ENCODE measurements around the gene LAIR2. TPM values are rescaled to one million over a fixed set of nuclear protein-coding genes. Genes with fewer than 3 reads are reported as not detected.
"Not testable (repeated sequence)": the region's sequence is repeated elsewhere in the genome, so short reads cannot be mapped to it uniquely, and the experiment has no call there.

Gene LAIR2
- total RNA-seq, 1 donor from 2014 or later: not detected

DNA sequence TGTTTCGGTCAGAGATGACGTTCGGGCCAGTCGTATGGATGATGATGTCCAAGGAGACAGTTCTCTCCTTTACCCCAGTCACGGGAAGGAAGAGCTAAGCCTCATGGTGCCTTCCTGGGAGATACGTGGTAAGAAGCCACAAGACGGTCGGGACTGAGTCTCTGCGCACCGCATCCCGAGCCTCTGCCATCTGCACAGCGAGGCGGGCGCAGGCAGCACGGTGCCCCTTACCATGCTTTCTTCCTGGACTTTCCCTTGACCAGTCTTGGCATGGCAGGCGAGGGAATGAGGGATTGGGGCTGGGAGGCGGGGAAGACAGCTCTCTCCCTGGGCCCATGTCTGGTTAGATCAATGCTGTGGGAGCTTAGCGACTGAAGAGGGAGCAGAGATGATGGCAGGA, 10.1 kb upstream of the LAIR2 start:
- Mint-ChIP-seq H3K27me3 (ENCODE audit: insufficient read depth, low read depth) (peaks cover 14% of the 10 kb centered on the region), H3K9me3 (peaks cover 3% of the 10 kb centered on the region), H3K4me1 (no peaks in the 10 kb centered on the region), H3K4me3 (no peak overlapping the region), H3K36me3 (no peaks in the 10 kb centered on the region), H3K27ac (no peak overlapping the region)
- no peaks in the 10 kb centered on the region for H4K20me1 ChIP-seq (ENCODE audit: low read depth)
- no peaks in the 10 kb centered on the region for H3K4me1 ChIP-seq
- H3K9me3 ChIP-seq (ENCODE audit: low read depth): no peaks in the 10 kb centered on the region
- H3F3A ChIP-seq (ENCODE audit: low read depth): no peaks in the 10 kb centered on the region
- H3K27ac ChIP-seq: no peak overlapping the region
- no peak overlapping the region for H3K9ac ChIP-seq
- no peaks in the 10 kb centered on the region for H3K79me2 ChIP-seq (ENCODE audit: low read depth)
- no peak for DNase-seq (ENCODE audit: low spot score)
- H3K36me3 ChIP-seq: no peaks in the 10 kb centered on the region
- TF ChIP-seq EZH2 (IDR thresholded peaks at IDR 0.05) (no peak), EZH2phosphoT487 (IDR thresholded peaks at IDR 0.05) (no peak)
- TF ChIP-seq, protein P1, sequence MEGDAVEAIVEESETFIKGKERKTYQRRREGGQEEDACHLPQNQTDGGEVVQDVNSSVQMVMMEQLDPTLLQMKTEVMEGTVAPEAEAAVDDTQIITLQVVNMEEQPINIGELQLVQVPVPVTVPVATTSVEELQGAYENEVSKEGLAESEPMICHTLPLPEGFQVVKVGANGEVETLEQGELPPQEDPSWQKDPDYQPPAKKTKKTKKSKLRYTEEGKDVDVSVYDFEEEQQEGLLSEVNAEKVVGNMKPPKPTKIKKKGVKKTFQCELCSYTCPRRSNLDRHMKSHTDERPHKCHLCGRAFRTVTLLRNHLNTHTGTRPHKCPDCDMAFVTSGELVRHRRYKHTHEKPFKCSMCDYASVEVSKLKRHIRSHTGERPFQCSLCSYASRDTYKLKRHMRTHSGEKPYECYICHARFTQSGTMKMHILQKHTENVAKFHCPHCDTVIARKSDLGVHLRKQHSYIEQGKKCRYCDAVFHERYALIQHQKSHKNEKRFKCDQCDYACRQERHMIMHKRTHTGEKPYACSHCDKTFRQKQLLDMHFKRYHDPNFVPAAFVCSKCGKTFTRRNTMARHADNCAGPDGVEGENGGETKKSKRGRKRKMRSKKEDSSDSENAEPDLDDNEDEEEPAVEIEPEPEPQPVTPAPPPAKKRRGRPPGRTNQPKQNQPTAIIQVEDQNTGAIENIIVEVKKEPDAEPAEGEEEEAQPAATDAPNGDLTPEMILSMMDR (IDR thresholded peaks at IDR 0.05): no peak
- no peaks in the 10 kb centered on the region for H3K27me3 ChIP-seq
- no peak overlapping the region for H3K4me3 ChIP-seq
- H2AFZ ChIP-seq (replicated peaks): no peak overlapping the region
- no peak overlapping the region for H3K4me2 ChIP-seq

DNA sequence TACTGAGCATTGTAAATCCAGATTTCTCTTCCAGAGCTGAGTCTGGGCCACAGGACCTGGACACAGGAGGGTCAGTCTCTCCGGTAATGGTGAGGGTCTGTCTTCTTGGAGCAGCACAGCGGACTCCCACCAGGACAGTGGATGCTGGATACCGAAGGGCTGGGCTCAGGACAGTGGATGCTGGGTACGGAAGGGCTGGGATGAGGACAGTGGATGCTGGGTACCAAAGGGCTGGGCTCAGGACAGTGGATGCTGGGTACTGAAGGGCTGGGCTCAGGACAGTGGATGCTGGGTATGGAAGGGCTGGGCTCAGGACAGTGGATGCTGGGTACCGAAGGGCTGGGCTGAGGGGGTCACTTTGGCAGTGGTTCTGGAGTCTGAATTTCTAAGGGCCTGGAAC, 9.6 kb upstream of the LAIR2 start:
- not testable (repeated sequence) for H3K27ac Mint-ChIP-seq; H3K36me3 Mint-ChIP-seq; H3K9ac ChIP-seq; H3K4me1 ChIP-seq; H3K36me3 ChIP-seq; H3K4me1 Mint-ChIP-seq; H3F3A ChIP-seq (ENCODE audit: low read depth); H4K20me1 ChIP-seq (ENCODE audit: low read depth); H3K9me3 ChIP-seq (ENCODE audit: low read depth); H3K27ac ChIP-seq; H3K4me2 ChIP-seq; H3K79me2 ChIP-seq (ENCODE audit: low read depth); H3K27me3 ChIP-seq; H2AFZ ChIP-seq (replicated peaks); H3K9me3 Mint-ChIP-seq; DNase-seq (ENCODE audit: low spot score); H3K4me3 Mint-ChIP-seq; H3K4me3 ChIP-seq
- peaks cover 14% of the 10 kb centered on the region for H3K27me3 Mint-ChIP-seq (ENCODE audit: insufficient read depth, low read depth)

DNA sequence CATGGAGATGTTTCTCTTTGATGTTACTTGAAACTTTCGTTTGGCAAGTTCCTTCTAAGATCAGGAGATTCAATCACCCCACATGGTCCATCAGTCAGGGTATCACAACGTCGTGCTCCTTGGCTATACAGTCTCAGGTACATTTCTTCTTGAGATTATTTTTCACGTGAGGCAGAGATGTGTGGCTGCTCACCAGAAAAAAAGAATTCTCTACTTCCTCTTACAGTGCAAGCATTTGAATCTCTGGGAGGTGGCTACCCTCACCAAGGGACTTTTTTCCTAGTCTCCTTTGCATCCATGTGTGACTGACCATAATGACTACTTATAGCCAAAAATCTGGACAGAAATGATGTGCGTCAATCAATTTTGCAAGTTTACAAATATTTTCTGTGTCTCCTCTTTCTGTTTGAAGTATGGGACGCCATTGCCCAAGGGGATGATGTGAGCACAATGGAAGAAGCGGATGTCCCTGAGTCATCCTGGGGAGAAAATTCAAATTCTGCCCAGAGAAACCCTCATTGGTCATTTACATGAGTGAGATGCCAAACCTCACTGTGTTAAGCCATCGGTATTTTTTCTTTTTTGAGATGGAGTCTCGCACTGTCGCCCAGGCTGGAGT, 8.6 kb upstream of the LAIR2 start:
- no peak overlapping the region for H3K27ac ChIP-seq
- H3K79me2 ChIP-seq (ENCODE audit: low read depth): no peaks in the 10 kb centered on the region
- Mint-ChIP-seq H3K36me3 (no peaks in the 10 kb centered on the region), H3K9me3 (peaks cover 3% of the 10 kb centered on the region), H3K4me3 (no peak overlapping the region), H3K27me3 (ENCODE audit: insufficient read depth, low read depth) (peaks cover 14% of the 10 kb centered on the region), H3K27ac (no peak overlapping the region), H3K4me1 (no peaks in the 10 kb centered on the region)
- H3K9ac ChIP-seq: no peak overlapping the region
- no peaks in the 10 kb centered on the region for H4K20me1 ChIP-seq (ENCODE audit: low read depth)
- H2AFZ ChIP-seq (replicated peaks): no peak overlapping the region
- no peaks in the 10 kb centered on the region for H3K9me3 ChIP-seq (ENCODE audit: low read depth)
- H3K4me3 ChIP-seq: no peak overlapping the region
- no peaks in the 10 kb centered on the region for H3F3A ChIP-seq (ENCODE audit: low read depth)
- no peak overlapping the region for H3K4me2 ChIP-seq
- H3K36me3 ChIP-seq: no peaks in the 10 kb centered on the region
- no peaks in the 10 kb centered on the region for H3K27me3 ChIP-seq
- TF ChIP-seq, protein P1 (IDR thresholded peaks at IDR 0.05): no peak
- no peak for TF ChIP-seq EZH2 (IDR thresholded peaks at IDR 0.05)
- no peak for DNase-seq (ENCODE audit: low spot score)
- no peaks in the 10 kb centered on the region for H3K4me1 ChIP-seq

DNA sequence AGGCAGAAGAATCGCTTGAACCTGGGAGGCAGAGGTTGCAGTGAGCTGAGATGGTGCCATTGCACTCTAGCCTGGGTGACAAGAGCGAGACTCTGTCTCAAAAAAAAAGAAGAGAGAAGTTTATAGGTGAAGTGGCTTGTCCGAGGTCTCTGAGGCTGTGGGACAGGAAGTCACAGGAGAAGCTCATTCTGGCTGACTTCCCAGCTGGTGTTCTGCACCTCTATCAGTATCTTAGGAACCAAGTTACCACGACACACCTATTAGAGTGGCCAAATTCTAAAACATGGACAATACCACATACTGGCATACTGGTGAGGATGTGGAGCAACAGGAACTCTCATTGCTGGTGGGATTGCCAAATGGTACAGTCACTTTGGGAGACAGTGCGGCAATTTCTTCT, 7.3 kb upstream of the LAIR2 start:
- H3K9ac ChIP-seq; H3F3A ChIP-seq (ENCODE audit: low read depth); H3K4me1 Mint-ChIP-seq; DNase-seq (ENCODE audit: low spot score); H3K27ac ChIP-seq; H3K27me3 Mint-ChIP-seq (ENCODE audit: insufficient read depth, low read depth); H3K4me3 Mint-ChIP-seq; H3K4me3 ChIP-seq; H3K9me3 Mint-ChIP-seq; H3K27ac Mint-ChIP-seq; H3K27me3 ChIP-seq; H3K36me3 ChIP-seq; H3K36me3 Mint-ChIP-seq; H4K20me1 ChIP-seq (ENCODE audit: low read depth); H3K79me2 ChIP-seq (ENCODE audit: low read depth); H2AFZ ChIP-seq (replicated peaks); H3K4me2 ChIP-seq; H3K9me3 ChIP-seq (ENCODE audit: low read depth); H3K4me1 ChIP-seq: not testable (repeated sequence)

DNA sequence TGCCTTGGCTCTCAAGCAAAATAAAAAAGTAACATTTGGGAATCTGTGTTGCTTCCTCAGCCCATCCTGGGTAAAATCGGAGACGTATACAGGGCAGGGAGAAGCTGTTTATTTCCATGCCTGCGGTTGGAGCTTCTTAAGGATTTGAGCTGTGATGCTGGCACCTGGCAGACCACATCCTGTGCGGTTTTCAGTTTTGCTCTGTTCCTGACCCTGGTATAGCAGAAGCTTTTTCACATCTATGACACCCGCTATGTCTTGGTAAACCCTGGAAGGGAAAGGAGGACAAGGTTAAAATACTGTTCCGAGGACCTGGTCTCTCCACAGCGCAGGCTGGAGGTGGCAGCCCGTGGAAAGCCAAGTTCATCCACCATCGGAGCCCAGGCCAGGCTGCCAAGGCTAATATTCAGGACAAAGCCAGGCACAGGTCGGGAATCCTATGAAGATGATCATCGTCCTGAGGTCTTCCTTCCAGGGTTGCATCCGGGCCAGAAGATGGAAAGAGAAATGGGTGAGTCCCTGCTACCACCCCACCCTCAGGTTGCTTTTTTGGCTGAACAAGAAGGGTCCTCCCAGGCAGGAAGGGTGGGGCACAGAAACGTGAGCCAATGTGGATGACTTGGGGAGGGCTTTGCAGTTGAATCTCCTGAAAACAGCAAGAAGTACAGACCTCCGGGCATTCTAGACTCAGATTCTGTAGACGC, 4.7 kb upstream of the LAIR2 start:
- not testable (repeated sequence) for H3K4me3 Mint-ChIP-seq; H3K9me3 Mint-ChIP-seq; H3K4me3 ChIP-seq; H3K9me3 ChIP-seq (ENCODE audit: low read depth); H3K4me2 ChIP-seq; H4K20me1 ChIP-seq (ENCODE audit: low read depth); H3K79me2 ChIP-seq (ENCODE audit: low read depth); H3K36me3 ChIP-seq; H3K27ac ChIP-seq; H3K36me3 Mint-ChIP-seq; H3K27me3 Mint-ChIP-seq (ENCODE audit: insufficient read depth, low read depth); DNase-seq (ENCODE audit: low spot score); H3K27me3 ChIP-seq; H3K4me1 ChIP-seq; H3K27ac Mint-ChIP-seq; H3K9ac ChIP-seq; H3F3A ChIP-seq (ENCODE audit: low read depth); H3K4me1 Mint-ChIP-seq; H2AFZ ChIP-seq (replicated peaks)

DNA sequence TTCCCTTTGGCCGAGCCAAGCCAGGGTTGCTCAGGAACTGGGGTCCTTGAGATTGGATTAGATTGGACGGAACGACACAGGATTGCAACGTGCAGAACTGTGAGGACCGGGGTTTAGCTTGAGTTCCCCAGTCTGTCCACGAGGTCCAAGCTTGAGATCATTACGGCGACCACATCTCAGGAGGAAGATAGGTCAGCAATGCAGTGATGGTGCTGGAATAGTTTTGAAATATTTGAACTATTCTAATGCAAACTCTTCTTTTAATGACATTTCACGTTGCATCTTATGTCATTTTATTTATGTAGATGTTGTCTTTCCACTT, 4.2 kb upstream of the LAIR2 start:
- H3K9me3 Mint-ChIP-seq; DNase-seq (ENCODE audit: low spot score); H3K9me3 ChIP-seq (ENCODE audit: low read depth): not testable (repeated sequence)

More for the DNA sequence above, 4.2 kb upstream of the LAIR2 start:
- not testable (repeated sequence) for H3K4me1 Mint-ChIP-seq; H3K27ac Mint-ChIP-seq; H3F3A ChIP-seq (ENCODE audit: low read depth); H2AFZ ChIP-seq (replicated peaks); H4K20me1 ChIP-seq (ENCODE audit: low read depth); H3K9ac ChIP-seq; H3K79me2 ChIP-seq (ENCODE audit: low read depth); H3K4me1 ChIP-seq; H3K36me3 Mint-ChIP-seq; H3K4me2 ChIP-seq; H3K36me3 ChIP-seq; H3K4me3 Mint-ChIP-seq; H3K27me3 Mint-ChIP-seq (ENCODE audit: insufficient read depth, low read depth); H3K27ac ChIP-seq; H3K27me3 ChIP-seq; H3K4me3 ChIP-seq

Data from neural progenitor cell (in vitro differentiated cells).